WTC11 (cell line): ENCODE measurements around the gene GRB10.

Experiments used
- ATF1 ChIP-seq: sonication (generic); formaldehyde crosslinking; IDR thresholded peaks from 2 replicates; pipeline ENCODE4 v1.8.1; 2023; ENCODE audit warnings: mild to moderate bottlenecking, moderate library complexity, missing genetic modification reagents
- CTCF ChIP-seq: fragments of 200-600 bp; IDR thresholded peaks from 2 replicates; pipeline ENCODE4 v1.8.0; 2022; ENCODE audit warnings: antibody characterized with exemption
- ERG ChIP-seq: fragments of 250-450 bp; sonication (Bioruptor Pico); IDR thresholded peaks from 2 replicates; pipeline ENCODE4 v1.8.0; 2021; ENCODE audit warnings: mild to moderate bottlenecking
- JUN ChIP-seq: sonication (generic); formaldehyde crosslinking; IDR thresholded peaks from 2 replicates; pipeline ENCODE4 v1.8.0; 2023; ENCODE audit warnings: mild to moderate bottlenecking, missing genetic modification reagents
- KAT7 ChIP-seq: sonication (generic); formaldehyde crosslinking; IDR thresholded peaks from 2 replicates; pipeline ENCODE4 v1.8.1; 2023; ENCODE audit warnings: missing genetic modification reagents, mild to moderate bottlenecking, borderline replicate concordance
- SP1 ChIP-seq: sonication (generic); formaldehyde crosslinking; conservative IDR thresholded peaks from 2 replicates; pipeline ENCODE4 v1.8.1; 2022; ENCODE audit warnings: missing genetic modification reagents
- ZNF121 ChIP-seq: sonication (generic); formaldehyde crosslinking; IDR thresholded peaks from 2 replicates; pipeline ENCODE4 v1.8.0; 2023; ENCODE audit warnings: missing genetic modification reagents
- ZNF263 ChIP-seq: sonication (generic); formaldehyde crosslinking; IDR thresholded peaks from 2 replicates; pipeline ENCODE4 v1.8.1; 2022; ENCODE audit warnings: low read depth, mild to moderate bottlenecking, moderate library complexity, missing genetic modification reagents
- TF ChIP-seq, protein P1 (sequence below): sonication (generic); formaldehyde crosslinking; conservative IDR thresholded peaks from 2 replicates; pipeline ENCODE4 v1.8.1; 2022; ENCODE audit warnings: mild to moderate bottlenecking, missing genetic modification reagents
- TF ChIP-seq, protein P2 (sequence below): sonication (generic); formaldehyde crosslinking; IDR thresholded peaks from 2 replicates; pipeline ENCODE4 v1.8.0; 2022; ENCODE audit warnings: mild to moderate bottlenecking, missing genetic modification reagents
- TF ChIP-seq, protein P3 (sequence below): sonication (generic); formaldehyde crosslinking; IDR thresholded peaks from 2 replicates; pipeline ENCODE4 v1.8.1; 2023; ENCODE audit warnings: mild to moderate bottlenecking, missing genetic modification reagents, moderate library complexity
- TF ChIP-seq, protein P4 (sequence below): sonication (generic); formaldehyde crosslinking; IDR thresholded peaks from 2 replicates; pipeline ENCODE4 v1.8.0; 2023; ENCODE audit warnings: mild to moderate bottlenecking, missing genetic modification reagents

- TF ChIP-seq CTCF (no peak), ZNF263 (CRISPR knock-in tag) (no peak), ERG (no peak), SP1 (CRISPR knock-in tag) (no peak), KAT7 (CRISPR knock-in tag) (no peak), ZNF121 (no peak), JUN (CRISPR knock-in tag) (no peak), ATF1 (no peak)
- TF ChIP-seq, protein P1, sequence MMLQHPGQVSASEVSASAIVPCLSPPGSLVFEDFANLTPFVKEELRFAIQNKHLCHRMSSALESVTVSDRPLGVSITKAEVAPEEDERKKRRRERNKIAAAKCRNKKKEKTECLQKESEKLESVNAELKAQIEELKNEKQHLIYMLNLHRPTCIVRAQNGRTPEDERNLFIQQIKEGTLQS (CRISPR knock-in tag): no peak
- TF ChIP-seq, protein P2, sequence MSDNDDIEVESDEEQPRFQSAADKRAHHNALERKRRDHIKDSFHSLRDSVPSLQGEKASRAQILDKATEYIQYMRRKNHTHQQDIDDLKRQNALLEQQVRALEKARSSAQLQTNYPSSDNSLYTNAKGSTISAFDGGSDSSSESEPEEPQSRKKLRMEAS (CRISPR knock-in tag): no peak
- TF ChIP-seq, protein P3, sequence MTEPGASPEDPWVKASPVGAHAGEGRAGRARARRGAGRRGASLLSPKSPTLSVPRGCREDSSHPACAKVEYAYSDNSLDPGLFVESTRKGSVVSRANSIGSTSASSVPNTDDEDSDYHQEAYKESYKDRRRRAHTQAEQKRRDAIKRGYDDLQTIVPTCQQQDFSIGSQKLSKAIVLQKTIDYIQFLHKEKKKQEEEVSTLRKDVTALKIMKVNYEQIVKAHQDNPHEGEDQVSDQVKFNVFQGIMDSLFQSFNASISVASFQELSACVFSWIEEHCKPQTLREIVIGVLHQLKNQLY (CRISPR knock-in tag): no peak
- TF ChIP-seq, protein P4, sequence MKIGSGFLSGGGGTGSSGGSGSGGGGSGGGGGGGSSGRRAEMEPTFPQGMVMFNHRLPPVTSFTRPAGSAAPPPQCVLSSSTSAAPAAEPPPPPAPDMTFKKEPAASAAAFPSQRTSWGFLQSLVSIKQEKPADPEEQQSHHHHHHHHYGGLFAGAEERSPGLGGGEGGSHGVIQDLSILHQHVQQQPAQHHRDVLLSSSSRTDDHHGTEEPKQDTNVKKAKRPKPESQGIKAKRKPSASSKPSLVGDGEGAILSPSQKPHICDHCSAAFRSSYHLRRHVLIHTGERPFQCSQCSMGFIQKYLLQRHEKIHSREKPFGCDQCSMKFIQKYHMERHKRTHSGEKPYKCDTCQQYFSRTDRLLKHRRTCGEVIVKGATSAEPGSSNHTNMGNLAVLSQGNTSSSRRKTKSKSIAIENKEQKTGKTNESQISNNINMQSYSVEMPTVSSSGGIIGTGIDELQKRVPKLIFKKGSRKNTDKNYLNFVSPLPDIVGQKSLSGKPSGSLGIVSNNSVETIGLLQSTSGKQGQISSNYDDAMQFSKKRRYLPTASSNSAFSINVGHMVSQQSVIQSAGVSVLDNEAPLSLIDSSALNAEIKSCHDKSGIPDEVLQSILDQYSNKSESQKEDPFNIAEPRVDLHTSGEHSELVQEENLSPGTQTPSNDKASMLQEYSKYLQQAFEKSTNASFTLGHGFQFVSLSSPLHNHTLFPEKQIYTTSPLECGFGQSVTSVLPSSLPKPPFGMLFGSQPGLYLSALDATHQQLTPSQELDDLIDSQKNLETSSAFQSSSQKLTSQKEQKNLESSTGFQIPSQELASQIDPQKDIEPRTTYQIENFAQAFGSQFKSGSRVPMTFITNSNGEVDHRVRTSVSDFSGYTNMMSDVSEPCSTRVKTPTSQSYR (CRISPR knock-in tag): no peak
Observed at GRCh38 chr7:50757703-50758390, 24.8 kb downstream of the GRB10 start.
